NCI-H1417 (cell line): ENCODE results near the gene SOCS1.

ENCODE experiments used
- DNase-seq, 3 experiments: peaks; one replicate each; lab custom pipeline; 2025; lab: John Stamatoyannopoulos, UW

Gene SOCS1

DNA sequence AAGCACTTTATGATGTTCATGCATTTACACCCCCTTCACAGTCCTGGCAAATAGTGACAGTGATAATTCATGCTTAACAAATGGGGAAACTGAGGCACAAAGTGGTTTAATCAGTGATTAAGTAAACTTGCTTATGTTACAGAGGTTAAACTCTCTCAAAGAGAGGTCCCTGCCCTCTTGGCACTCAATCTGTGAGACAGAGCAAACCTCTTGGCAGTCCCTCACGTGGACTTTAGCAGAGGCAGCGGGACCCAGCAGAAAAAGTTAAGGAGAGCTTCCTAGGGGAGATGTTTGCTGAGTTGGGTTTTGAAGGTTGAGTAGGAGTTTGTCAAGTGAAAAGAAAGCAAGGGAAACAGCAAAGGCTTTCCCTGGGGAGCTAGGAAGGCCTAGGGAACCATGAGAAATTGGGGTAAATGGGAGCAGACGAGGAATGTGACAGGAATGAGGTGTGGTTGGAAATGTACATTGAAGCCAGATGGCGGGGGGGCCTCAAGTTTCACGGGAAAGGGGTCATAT is 10.7 kb downstream of the SOCS1 start:
- no peak for DNase-seq

GRCh38 chr16:11242658-11243057 is 13.3 kb downstream of the SOCS1 start:
- no peak for DNase-seq

DNA sequence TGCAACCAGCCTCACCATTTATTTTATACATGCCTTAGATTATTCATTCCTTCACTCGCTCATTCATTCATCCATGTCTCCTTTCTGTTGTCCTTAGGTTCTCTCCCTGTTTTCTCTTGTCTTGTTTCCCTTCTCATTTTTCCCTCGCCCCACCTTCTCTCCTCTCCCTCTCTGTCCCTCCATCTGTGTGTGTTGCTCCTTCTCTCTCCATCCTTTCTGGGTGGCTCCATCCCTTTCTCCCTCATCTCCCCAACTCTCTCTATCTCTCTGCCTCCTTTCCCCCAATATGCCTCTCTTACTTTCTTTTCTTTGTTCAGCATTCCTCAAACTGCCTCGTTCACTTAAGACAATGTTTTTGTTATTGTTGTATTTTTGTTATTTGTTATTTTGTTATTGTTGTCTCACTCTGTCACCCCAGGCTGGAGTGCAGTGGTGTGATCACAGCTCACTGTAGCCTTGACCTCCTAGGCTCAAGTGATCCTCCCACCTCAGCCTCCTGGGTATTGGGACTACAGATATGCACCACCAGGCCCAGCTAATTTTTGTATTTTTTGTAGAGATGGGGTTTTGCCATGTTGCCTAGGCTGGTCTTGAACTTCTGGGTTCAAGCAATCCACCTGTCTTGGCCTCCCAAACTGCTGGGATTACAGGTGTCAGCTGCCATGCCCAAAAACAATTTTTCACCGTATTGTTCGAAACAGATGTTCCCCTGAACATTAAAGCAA is 14.4 kb downstream of the SOCS1 start:
- DNase-seq = no peak

DNA sequence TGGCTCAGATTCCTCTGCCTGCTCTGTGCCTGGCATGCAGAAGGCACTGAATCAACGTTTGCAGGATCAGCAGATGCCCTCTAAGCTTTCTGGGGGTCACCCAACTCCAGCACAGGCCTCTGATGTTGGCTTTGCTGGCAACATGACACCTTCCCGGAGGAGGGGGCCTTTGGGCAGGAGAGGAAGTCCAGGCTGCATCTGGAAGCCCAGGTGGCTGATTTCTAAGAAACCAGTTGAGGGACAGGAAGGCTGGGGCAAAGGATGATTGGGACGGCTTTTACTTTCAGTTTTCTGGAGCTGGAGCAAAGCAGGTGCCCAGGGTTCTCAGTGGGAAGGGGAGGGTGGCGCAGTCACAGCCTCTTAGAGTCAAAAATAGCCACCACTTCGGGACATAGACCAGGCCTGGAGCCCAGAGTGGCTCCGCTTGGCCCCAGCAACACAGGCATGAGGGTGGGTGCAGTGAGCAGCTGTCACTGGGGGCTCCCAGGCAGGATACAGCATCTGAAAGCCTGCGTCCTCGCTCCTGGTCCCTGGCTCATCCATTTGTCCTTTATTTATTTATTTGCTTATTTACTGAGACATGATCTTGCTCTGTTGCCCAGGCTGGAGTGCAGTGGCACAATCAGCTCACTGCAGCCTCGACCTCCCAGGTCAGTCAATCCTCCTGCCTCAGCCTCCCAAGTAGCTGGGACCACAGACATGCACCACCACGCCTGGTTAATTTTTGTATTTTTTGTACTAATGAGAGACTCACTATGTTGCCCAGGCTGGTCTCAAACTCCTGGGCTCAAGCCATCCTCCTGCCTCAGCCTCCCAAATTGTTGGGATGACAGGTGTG is 15.1 kb downstream of the SOCS1 start:
- no peak for DNase-seq

- no peak for DNase-seq
These were observed 16.1 kb downstream of the SOCS1 start for GRCh38 chr16:11239644-11240632.

DNA sequence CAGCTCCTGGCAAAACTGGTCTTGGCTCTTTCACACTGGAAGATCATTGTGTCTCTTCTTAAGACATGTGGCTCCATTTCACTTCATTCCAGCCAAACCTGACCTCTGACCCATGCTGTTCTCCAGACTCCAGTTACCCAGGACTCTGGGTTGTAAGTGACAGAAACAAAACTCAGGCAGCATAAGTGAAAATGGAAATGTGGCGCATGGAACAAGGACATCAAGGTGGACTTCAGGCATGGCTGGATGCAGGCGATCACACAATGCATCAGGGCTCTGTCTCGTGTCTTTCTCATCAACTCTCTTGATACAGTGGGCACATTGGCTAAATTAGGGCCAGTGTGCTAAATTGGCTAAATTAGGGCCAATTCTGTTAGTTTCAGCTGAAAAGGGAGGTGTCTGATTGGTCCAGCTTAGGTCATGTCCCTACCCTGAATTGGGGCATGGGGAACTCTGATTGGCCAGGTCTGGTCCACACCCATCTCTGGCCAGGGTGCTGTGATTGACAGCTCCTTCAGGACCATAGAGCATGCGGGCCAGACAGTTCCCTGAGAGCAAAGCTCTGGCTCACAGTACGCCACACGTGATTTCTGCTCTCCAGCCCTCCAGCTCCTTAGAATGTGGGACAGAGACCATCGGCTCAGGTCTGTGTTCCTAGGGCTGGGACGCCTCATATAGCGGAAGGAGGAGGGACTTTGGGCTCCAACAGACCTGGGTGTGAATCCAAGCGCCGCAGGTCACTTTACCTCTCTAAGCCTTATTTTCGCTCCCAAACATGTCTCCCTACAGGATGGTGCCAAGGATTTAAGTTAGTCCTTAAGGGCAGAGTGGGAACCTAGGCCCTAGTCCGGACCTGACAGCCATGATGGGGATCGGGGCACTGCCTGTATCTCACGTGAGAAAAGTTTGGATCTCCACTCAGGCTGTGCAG is 17.5 kb downstream of the SOCS1 start:
- DNase-seq = no peak

- no peak for DNase-seq
These were observed 19.3 kb downstream of the SOCS1 start for GRCh38 chr16:11236461-11237254.

GRCh38 chr16:11235703-11235991 is 20.4 kb downstream of the SOCS1 start:
- no peak for DNase-seq

- no peak for DNase-seq
These were observed 20.9 kb downstream of the SOCS1 start for GRCh38 chr16:11234884-11235702.

- no peak for DNase-seq
These were observed 22.2 kb downstream of the SOCS1 start for GRCh38 chr16:11233727-11234376.

GRCh38 chr16:11232852-11233726 is 22.9 kb downstream of the SOCS1 start:
- DNase-seq = no peak

GRCh38 chr16:11232302-11232851 is 23.6 kb downstream of the SOCS1 start:
- DNase-seq = no peak

DNA sequence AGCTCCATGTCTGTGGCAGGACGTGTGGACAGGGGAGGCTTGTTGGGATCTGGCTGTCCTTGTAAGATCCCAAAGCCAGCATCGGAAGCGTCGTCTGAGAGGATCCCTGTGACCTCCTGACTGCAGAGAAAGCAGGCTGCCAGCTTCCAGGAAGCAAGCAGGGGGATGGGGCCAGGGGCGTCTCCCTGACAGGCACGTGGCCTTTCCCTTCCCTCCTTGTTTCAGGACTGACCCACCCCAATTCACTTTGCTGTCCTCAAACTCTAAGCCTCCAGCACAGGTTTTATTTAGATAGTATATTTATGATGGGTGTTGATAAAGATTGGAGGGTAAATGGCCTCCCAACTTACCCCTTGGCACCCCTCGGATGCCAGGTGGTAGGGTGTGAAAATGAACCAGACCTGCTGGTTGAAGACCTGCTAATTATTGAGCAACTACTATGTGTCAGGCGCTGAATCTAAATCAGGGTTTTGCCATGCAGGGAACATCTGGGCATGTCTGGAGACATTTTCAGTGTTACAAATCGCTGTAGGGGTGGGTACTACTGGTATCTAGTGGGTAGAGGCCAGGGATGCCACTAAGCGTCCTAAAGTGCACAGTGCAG is 24.5 kb downstream of the SOCS1 start:
- no peak for DNase-seq

GRCh38 chr16:11229906-11230305 is 26.1 kb downstream of the SOCS1 start:
- DNase-seq = no peak

- DNase-seq = no peak
These were observed 26.6 kb downstream of the SOCS1 start for GRCh38 chr16:11229432-11229831.

GRCh38 chr16:11225677-11226549 is 30.1 kb downstream of the SOCS1 start:
- no peak for DNase-seq
